HCEC 1CT (cell line): ENCODE data around the gene ARAP3.
A peak's percentile ranks its signal among the peaks of the same experiment; 100 is the strongest.

ENCODE experiments used
- DNase-seq: peaks from one replicate; pipeline ENCODE4 v3.0.0-alpha.2; 2017

Gene ARAP3

GRCh38 chr5:141609044-141609443 is 73.0 kb downstream of the ARAP3 start:
- DNase-seq = no peak

GRCh38 chr5:141608557-141608956 is 73.5 kb downstream of the ARAP3 start:
- DNase-seq = no peak

- DNase-seq = no peak
These were observed 74.0 kb downstream of the ARAP3 start for GRCh38 chr5:141608046-141608445.

GRCh38 chr5:141605523-141606277 is 76.3 kb downstream of the ARAP3 start:
- DNase-seq = no peak

- DNase-seq = peak; percentile 94
These were observed 77.9 kb downstream of the ARAP3 start for GRCh38 chr5:141603923-141604717.
